Suprapubic skin (tissue), 4 donors: ENCODE results near the gene TMEM145. TPM values are rescaled to one million over a fixed set of nuclear protein-coding genes. Genes with fewer than 3 reads are reported as not detected.

Source experiments
- DNase-seq, 2 donors: peaks; one replicate each; pipeline ENCODE4 v3.0.0-alpha.2; 2019; ENCODE audit warnings: low spot score in 2 of 2
- H3K27ac ChIP-seq: fragments of 200-600 bp; sonication (generic); one replicate; pipeline ENCODE4 v1.5.1; 2019
- H3K27me3 ChIP-seq: fragments of 200-600 bp; sonication (generic); one replicate; pipeline ENCODE4 v1.5.1; 2019
- H3K36me3 ChIP-seq: fragments of 200-600 bp; sonication (generic); one replicate; pipeline ENCODE4 v1.5.1; 2019
- H3K4me1 ChIP-seq: fragments of 200-600 bp; sonication (generic); one replicate; pipeline ENCODE4 v1.5.1; 2019
- H3K4me3 ChIP-seq: fragments of 200-600 bp; sonication (generic); one replicate; pipeline ENCODE4 v1.5.1; 2019; ENCODE audit warnings: mild to moderate bottlenecking
- H3K9me3 ChIP-seq: fragments of 200-600 bp; sonication (generic); one replicate; pipeline ENCODE4 v1.5.1; 2019
- CTCF ChIP-seq, 2 donors: fragments of 200-600 bp in 1 of 2; fragments of 450-650 bp in 1 of 2; sonication (generic) in 1 of 2; IDR thresholded peaks; one replicate each; pipeline ENCODE4 v1.5.1; 2016 to 2019; ENCODE audit warnings: antibody characterized with exemption in 2 of 2, mild to moderate bottlenecking in 1 of 2, moderate library complexity in 1 of 2
- EP300 ChIP-seq: sonication (generic); formaldehyde crosslinking; IDR thresholded peaks from one replicate; pipeline ENCODE4 v1.6.1; 2017; ENCODE audit warnings: antibody characterized with exemption
- POLR2A ChIP-seq, 2 donors: fragments of 450-650 bp; IDR thresholded peaks; one replicate each; pipeline ENCODE4 v1.6.1; 2017; ENCODE audit warnings: antibody characterized with exemption in 2 of 2, mild to moderate bottlenecking in 2 of 2, moderate library complexity in 2 of 2
- POLR2AphosphoS5 ChIP-seq, 3 donors: sonication (generic); formaldehyde crosslinking; IDR thresholded peaks; one replicate each; pipeline ENCODE4 v1.6.1; 2017; ENCODE audit warnings: antibody characterized with exemption in 3 of 3
- WGBS: methylation state at CpG from one replicate; pipeline ENCODE4 v1.1.5; 2018; 5-methylcytosine and 5-hydroxymethylcytosine counted together
- total RNA-seq, 4 donors: library from RNA; depleted of rRNA; stranded (reverse); fragments of >200 nt; gene quantifications; one replicate each; pipeline ENCODE4 v1.1.0, GENCODE V29; 2016

Gene TMEM145
- total RNA-seq, 4 donors from 2014 or later, result 4.2 TPM; not detected in 3

- Histone ChIP-seq H3K4me3 (peak overlapping the region; percentile 87), H3K9me3 (no peaks in the 10 kb centered on the region), H3K4me1 (peaks cover 92% of the 10 kb centered on the region), H3K27ac (peak overlapping the region; percentile 97), H3K27me3 (no peaks in the 10 kb centered on the region), H3K36me3 (no peaks in the 10 kb centered on the region)
- peak; percentile 89 to 91 for DNase-seq
- WGBS, result 9% methylated on average over 12 of the region's 25 CpGs
- TF ChIP-seq CTCF (IDR thresholded peaks at IDR 0.05) (no peak), POLR2AphosphoS5 (IDR thresholded peaks at IDR 0.05) (peak in 1 of 3 donors; percentile 15)
Measured at GRCh38 chr19:42281146-42281826, 31.8 kb upstream of the TMEM145 start.

- peak overlapping the region; percentile 97 for H3K27ac ChIP-seq
- TF ChIP-seq EP300, result no peak
- no peak for TF ChIP-seq POLR2A (IDR thresholded peaks at IDR 0.05)
- TF ChIP-seq POLR2AphosphoS5 (IDR thresholded peaks at IDR 0.05), result no peak
- no peak for TF ChIP-seq CTCF (IDR thresholded peaks at IDR 0.05)
- H3K9me3 ChIP-seq, result no peaks in the 10 kb centered on the region
- WGBS, result 27% methylated on average over 7 of the region's 7 CpGs
- H3K4me3 ChIP-seq, result peak overlapping the region; percentile 87
- H3K27me3 ChIP-seq, result no peaks in the 10 kb centered on the region
- peaks cover 90% of the 10 kb centered on the region for H3K4me1 ChIP-seq
- H3K36me3 ChIP-seq, result peaks cover 5% of the 10 kb centered on the region
- peak in 1 of 2 donors; percentile 72 for DNase-seq
Measured at GRCh38 chr19:42281827-42282762, 31.0 kb upstream of the TMEM145 start.

- Histone ChIP-seq H3K36me3 (peaks cover 12% of the 10 kb centered on the region), H3K27ac (peak overlapping the region; percentile 97), H3K4me1 (peaks cover 83% of the 10 kb centered on the region), H3K27me3 (no peaks in the 10 kb centered on the region), H3K9me3 (no peaks in the 10 kb centered on the region), H3K4me3 (peak overlapping the region; percentile 61)
- 25% methylated on average over 3 of the region's 4 CpGs for WGBS
- TF ChIP-seq EP300 (no peak), POLR2A (IDR thresholded peaks at IDR 0.05) (no peak), POLR2AphosphoS5 (IDR thresholded peaks at IDR 0.05) (no peak), CTCF (IDR thresholded peaks at IDR 0.05) (no peak)
- no peak for DNase-seq
Measured at GRCh38 chr19:42282819-42283187, 30.3 kb upstream of the TMEM145 start.

- H3K4me1 ChIP-seq, result peaks cover 77% of the 10 kb centered on the region
- H3K4me3 ChIP-seq, result peak overlapping the region; percentile 61
- peak; percentile 98 for DNase-seq
- WGBS, result 2% methylated on average over 33 of the region's 74 CpGs
- no peaks in the 10 kb centered on the region for H3K9me3 ChIP-seq
- no peaks in the 10 kb centered on the region for H3K27me3 ChIP-seq
- H3K36me3 ChIP-seq, result peaks cover 19% of the 10 kb centered on the region
- peak overlapping the region; percentile 97 for H3K27ac ChIP-seq
- peak in 1 of 2 donors; percentile 38 for TF ChIP-seq POLR2A (IDR thresholded peaks at IDR 0.05)
- TF ChIP-seq POLR2AphosphoS5 (IDR thresholded peaks at IDR 0.05), result peak in 1 of 3 donors; percentile 51
- TF ChIP-seq CTCF (IDR thresholded peaks at IDR 0.05), result no peak
- TF ChIP-seq EP300, result no peak
Measured at GRCh38 chr19:42283188-42284065, 29.7 kb upstream of the TMEM145 start.
